ENCODE results near the gene BRD3.
A peak's percentile ranks its signal among the peaks of the same experiment; 100 is the strongest.

Gene BRD3

GRCh38 chr9:134010310-134011173, 57.3 kb downstream of the BRD3 start:
- DNase-seq, result peak; percentile 92

- no peak for DNase-seq
These were observed 60.3 kb downstream of the BRD3 start for GRCh38 chr9:134007571-134007970.

- DNase-seq, result peak; percentile 37
These were observed 60.7 kb downstream of the BRD3 start for GRCh38 chr9:134007150-134007549.

- DNase-seq, result no peak
These were observed 62.4 kb downstream of the BRD3 start for GRCh38 chr9:134005381-134005780.

GRCh38 chr9:134004881-134005280, 62.9 kb downstream of the BRD3 start:
- DNase-seq, result no peak

GRCh38 chr9:134004131-134004873, 63.5 kb downstream of the BRD3 start:
- DNase-seq, result no peak

- DNase-seq, result no peak
These were observed 64.6 kb downstream of the BRD3 start for GRCh38 chr9:134003237-134003636.

GRCh38 chr9:134002796-134003195, 65.0 kb downstream of the BRD3 start:
- DNase-seq, result no peak

- DNase-seq, result no peak
These were observed 68.0 kb downstream of the BRD3 start for GRCh38 chr9:133999851-134000265.

GRCh38 chr9:133998915-133999595, 68.8 kb downstream of the BRD3 start:
- DNase-seq, result no peak

- no peak for DNase-seq
These were observed 70.2 kb downstream of the BRD3 start for GRCh38 chr9:133997584-133997983.

GRCh38 chr9:133996531-133997520, 71.0 kb downstream of the BRD3 start:
- no peak for DNase-seq

GRCh38 chr9:133995012-133995896, 72.6 kb downstream of the BRD3 start:
- peak; percentile 44 for DNase-seq

- DNase-seq, result peak; percentile 37
These were observed 73.3 kb downstream of the BRD3 start for GRCh38 chr9:133994353-133995011.

GRCh38 chr9:133993635-133994253, 74.1 kb downstream of the BRD3 start:
- DNase-seq, result no peak

- DNase-seq, result peak; percentile 84
These were observed 74.8 kb downstream of the BRD3 start for GRCh38 chr9:133992780-133993634.

GRCh38 chr9:133991964-133992779, 75.7 kb downstream of the BRD3 start, which contains the start of gene VAV2:
VAV2 (minus strand) TSS chr9:133992324; CDS start chr9:133992278, 46 bp downstream.
- DNase-seq, result peak; percentile 61
